ENCODE results near the gene SLC9C1.

DNA sequence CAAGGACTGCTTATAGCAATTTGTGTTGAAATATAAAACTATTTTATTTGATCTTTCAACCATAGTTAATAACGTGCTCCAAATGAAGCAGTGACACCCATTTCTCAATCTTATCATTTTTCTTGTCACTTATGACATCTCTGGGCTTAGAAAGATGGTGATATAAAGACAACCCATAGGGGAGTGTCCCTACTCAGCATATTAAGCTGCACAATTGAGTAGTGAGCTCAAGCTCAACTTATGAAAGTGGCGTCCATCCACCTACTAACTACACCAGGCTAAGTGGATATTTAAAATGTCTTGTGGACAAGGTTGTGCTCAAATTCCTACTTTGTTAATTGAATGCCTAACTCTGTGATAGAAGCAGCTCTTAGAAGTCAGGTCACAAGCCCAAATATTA lies 46.7 kb downstream of the SLC9C1 start:
- TF ChIP-seq EZH2 (IDR thresholded peaks at IDR 0.05; ENCODE audit: low read length, missing control alignments), result no peak
- TF ChIP-seq, protein P1, sequence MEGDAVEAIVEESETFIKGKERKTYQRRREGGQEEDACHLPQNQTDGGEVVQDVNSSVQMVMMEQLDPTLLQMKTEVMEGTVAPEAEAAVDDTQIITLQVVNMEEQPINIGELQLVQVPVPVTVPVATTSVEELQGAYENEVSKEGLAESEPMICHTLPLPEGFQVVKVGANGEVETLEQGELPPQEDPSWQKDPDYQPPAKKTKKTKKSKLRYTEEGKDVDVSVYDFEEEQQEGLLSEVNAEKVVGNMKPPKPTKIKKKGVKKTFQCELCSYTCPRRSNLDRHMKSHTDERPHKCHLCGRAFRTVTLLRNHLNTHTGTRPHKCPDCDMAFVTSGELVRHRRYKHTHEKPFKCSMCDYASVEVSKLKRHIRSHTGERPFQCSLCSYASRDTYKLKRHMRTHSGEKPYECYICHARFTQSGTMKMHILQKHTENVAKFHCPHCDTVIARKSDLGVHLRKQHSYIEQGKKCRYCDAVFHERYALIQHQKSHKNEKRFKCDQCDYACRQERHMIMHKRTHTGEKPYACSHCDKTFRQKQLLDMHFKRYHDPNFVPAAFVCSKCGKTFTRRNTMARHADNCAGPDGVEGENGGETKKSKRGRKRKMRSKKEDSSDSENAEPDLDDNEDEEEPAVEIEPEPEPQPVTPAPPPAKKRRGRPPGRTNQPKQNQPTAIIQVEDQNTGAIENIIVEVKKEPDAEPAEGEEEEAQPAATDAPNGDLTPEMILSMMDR (conservative IDR thresholded peaks at IDR 0.05 in 1 of 2, IDR thresholded peaks at IDR 0.05 in 1 of 2; ENCODE audit: low read depth in 1 of 2, low read length in 2 of 2), result no peak
